Hair follicle dermal papilla cell (primary cell): ENCODE data around the gene RBM33. TPM values are rescaled to one million over a fixed set of nuclear protein-coding genes. Genes with fewer than 3 reads are reported as not detected.

Experiments
- total RNA-seq: library from RNA; depleted of rRNA; stranded (reverse); fragments of >200 nt; gene quantifications from 2 replicates; pipeline ENCODE4 v1.2.3, GENCODE V29; 2012

RBM33 gene, protein sequence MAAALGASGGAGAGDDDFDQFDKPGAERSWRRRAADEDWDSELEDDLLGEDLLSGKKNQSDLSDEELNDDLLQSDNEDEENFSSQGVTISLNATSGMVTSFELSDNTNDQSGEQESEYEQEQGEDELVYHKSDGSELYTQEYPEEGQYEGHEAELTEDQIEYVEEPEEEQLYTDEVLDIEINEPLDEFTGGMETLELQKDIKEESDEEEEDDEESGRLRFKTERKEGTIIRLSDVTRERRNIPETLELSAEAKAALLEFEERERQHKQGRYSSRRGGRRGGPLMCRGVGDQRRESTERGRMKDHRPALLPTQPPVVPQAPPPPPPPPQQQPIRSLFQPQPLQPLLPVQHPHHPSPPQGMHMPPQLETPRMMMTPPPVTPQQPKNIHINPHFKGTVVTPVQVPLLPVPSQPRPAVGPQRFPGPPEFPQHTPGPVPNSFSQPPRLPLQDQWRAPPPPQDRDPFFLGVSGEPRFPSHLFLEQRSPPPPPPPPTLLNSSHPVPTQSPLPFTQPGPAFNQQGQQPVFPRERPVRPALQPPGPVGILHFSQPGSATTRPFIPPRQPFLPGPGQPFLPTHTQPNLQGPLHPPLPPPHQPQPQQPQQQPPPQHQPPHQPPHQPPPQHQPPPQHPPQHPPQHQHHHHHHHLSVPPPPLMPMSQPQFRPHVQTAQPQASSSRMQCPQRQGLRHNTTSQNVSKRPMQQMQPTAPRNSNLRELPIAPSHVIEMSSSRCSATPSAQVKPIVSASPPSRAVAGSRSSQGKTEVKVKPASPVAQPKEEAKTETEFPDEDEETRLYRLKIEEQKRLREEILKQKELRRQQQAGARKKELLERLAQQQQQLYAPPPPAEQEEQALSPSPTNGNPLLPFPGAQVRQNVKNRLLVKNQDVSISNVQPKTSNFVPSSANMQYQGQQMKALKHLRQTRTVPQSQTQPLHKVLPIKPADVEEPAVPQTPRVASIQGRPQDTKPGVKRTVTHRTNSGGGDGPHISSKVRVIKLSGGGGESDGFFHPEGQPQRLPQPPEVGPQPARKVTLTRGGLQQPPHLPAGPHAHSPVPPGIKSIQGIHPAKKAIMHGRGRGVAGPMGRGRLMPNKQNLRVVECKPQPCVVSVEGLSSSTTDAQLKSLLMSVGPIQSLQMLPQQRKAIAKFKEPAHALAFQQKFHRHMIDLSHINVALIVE
- total RNA-seq: 34.5 and 35.4 TPM in 2 replicates

DNA sequence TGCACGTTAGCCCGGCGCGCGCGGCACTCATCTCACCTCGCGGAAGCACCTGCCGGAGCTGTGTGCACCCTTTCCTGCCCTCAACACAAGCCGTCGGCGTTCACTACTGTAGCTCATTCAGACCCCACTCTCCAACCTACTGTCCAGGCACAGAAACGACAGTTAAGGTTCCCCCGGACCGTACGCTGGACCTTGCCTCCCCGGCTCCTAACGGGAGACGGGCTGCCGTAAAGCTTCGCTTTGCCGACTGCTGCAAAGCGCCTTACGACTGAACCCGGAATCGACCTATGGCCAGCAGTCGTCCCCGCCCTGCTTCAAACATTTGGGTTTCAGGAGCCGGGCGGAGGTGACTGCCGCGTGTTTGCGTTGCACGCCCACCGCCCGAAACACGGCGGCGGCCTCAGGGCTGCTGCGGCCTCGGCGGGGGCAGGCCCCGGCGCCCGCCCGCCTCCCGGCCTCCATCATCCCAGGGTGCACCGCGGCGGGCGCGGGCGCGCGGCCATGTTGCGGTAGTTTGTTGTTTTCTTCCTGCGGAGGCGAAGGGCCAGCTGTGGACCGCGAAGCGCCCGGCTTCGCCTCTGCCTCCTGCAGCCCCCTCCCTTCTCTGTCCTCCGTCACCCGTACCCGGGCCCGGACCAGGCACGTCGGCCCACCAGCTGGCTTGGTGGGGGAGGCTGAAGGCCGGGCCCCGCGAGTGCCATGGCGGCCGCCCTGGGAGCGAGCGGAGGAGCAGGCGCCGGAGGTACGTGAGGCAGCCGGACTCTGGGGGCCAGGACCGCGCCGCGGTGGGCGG lies at the start of gene RBM33:
TSS of gene RBM33 (plus strand) at position 484 of the 793 bp plus-strand sequence. CDS start at position 700, 216 bp downstream.

DNA sequence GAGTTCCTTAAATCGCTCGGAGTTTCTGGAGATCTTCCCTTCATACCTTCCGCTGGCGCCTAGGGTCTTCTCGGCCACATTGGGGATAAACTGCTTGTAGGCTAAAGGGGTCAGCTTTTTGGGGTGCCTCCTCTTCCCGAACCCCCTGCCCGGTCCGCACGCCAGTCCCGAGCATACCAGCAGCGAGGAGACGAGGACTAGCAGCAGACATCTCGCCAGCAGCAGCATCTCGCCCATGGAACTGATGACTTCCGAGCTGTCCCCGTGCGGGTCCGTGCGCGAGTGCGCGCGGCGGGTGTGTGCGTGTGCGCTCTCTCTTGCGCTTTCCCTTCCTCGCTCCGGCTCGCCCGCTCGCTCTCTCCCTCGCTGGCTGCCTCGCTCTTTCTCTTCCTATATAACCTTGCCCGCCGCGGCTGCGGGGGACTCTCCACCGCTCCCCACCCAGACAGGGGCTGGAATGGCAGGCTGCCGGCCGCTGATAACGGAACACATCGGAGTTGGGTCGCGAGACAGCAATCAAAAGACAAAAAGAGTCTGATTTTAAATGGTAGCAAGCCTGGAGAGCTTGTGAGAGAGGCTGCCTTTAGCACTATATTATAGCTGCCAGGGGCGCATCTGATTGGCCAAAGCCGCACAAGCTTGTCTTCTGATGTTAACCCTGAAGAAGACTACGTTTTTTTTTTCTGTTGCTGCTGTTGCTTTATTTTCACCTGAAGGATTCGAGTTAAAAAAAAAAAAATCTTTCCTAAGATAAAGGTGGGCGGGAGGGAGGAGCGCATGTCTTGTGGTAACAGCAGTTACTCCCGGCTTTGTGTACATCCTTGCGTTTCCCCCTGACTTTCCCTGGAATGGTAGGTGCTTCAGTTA lies 167.7 kb downstream of the RBM33 start, which contains the start of gene SHH:
TSS of gene SHH (minus strand) at position 569 of the 867 bp plus-strand sequence. CDS start at position 228, 341 bp downstream.

Other genes starting within 250 kb of the RBM33 start
- gene EN2, start 186.5 kb upstream of the RBM33 start, total RNA-seq: not detected in 2 replicates
- not detected in 2 replicates for gene CNPY1, start 98.1 kb upstream of the RBM33 start, total RNA-seq
- gene SHH, start 167.8 kb downstream of the RBM33 start, total RNA-seq: not detected in 2 replicates